ENCODE measurements around the gene NELFB. TPM values are rescaled to one million over a fixed set of nuclear protein-coding genes. Genes with fewer than 3 reads are reported as not detected.

Gene NELFB
- total RNA-seq, 2 experiments from 2014 or later = 62.6 to 74.8 TPM

GRCh38 chr9:137247135-137247915, 7.8 kb upstream of the NELFB start:
- ChIA-PET POLR2A (interaction anchor here (0.6 kb wide), 1 partner anchor 160 kb away, joined by 3 read pairs; no protein-coding TSS in a partner anchor), CTCF (ENCODE audit: unreplicated experiment) (no interaction called here)
- intact Hi-C loops (cut with micrococcal nuclease; ENCODE audit: unreplicated experiment) = no loop called here
- no peaks in the 10 kb centered on the region for H3K9me3 ChIP-seq (ENCODE audit: low read length)
- no peak overlapping the region for H3K4me2 ChIP-seq (ENCODE audit: low read length)
- no peak for DNase-seq (ENCODE audit: low spot score)
- peaks cover 7% of the 10 kb centered on the region for H4K20me1 ChIP-seq (ENCODE audit: insufficient read depth, low read length)
- peaks cover 38% of the 10 kb centered on the region for H3K4me1 ChIP-seq (ENCODE audit: insufficient read depth, low read length, poor library complexity, severe bottlenecking)
- no peak overlapping the region for H3K27ac ChIP-seq (ENCODE audit: low read depth, low read length, poor library complexity, severe bottlenecking)
- no TSS peak for BruUV-seq (replicated peaks)
- H3K9me2 ChIP-seq (ENCODE audit: insufficient read depth, low read length) = no peaks in the 10 kb centered on the region
- no peak overlapping the region for H2AFZ ChIP-seq (ENCODE audit: low read length)
- no peak for TF ChIP-seq CTCF (conservative IDR thresholded peaks at IDR 0.05; ENCODE audit: low read length)
- H3K36me3 ChIP-seq (ENCODE audit: insufficient read depth, low read length) = peaks cover 19% of the 10 kb centered on the region
- no peak overlapping the region for H3K4me3 ChIP-seq (ENCODE audit: low read depth, low read length, poor library complexity, severe bottlenecking)
- peaks cover 9% of the 10 kb centered on the region for H3K79me2 ChIP-seq (ENCODE audit: insufficient read depth, low read depth, low read length)

- Histone ChIP-seq H3K4me3 (ENCODE audit: low read depth, low read length, poor library complexity, severe bottlenecking) (no peak overlapping the region), H3K9me2 (ENCODE audit: insufficient read depth, low read length) (no peaks in the 10 kb centered on the region), H3K79me2 (ENCODE audit: insufficient read depth, low read depth, low read length) (peaks cover 3% of the 10 kb centered on the region; the same call in 1 of the 2 replicates), H3K4me1 (ENCODE audit: insufficient read depth, low read length, poor library complexity, severe bottlenecking) (peaks cover 38% of the 10 kb centered on the region), H3K4me2 (ENCODE audit: low read length) (no peak overlapping the region), H4K20me1 (ENCODE audit: insufficient read depth, low read length) (0 out of 2 replicates have a peak, but pooled peaks cover 2% of the 10 kb centered on the region), H2AFZ (ENCODE audit: low read length) (no peak overlapping the region), H3K9me3 (ENCODE audit: low read length) (no peaks in the 10 kb centered on the region), H3K36me3 (ENCODE audit: insufficient read depth, low read length) (peaks cover 14% of the 10 kb centered on the region), H3K27ac (ENCODE audit: low read depth, low read length, poor library complexity, severe bottlenecking) (no peak overlapping the region)
- no peak for DNase-seq (ENCODE audit: low spot score)
- no TSS peak for BruUV-seq (replicated peaks)
- TF ChIP-seq EZH2phosphoT487 (IDR thresholded peaks at IDR 0.05; ENCODE audit: borderline replicate concordance, low read depth, low read length) (no peak), CTCF (conservative IDR thresholded peaks at IDR 0.05; ENCODE audit: low read length) (no peak)
- ChIA-PET POLR2A (no interaction called here), CTCF (ENCODE audit: unreplicated experiment) (no interaction called here)
- intact Hi-C loops (cut with micrococcal nuclease; ENCODE audit: unreplicated experiment) = no loop called here
Observed at GRCh38 chr9:137247916-137248175, 7.3 kb upstream of the NELFB start.

- BruUV-seq (replicated peaks) = no TSS peak
- peaks cover 3% of the 10 kb centered on the region; the same call in 1 of the 2 replicates for H3K79me2 ChIP-seq (ENCODE audit: insufficient read depth, low read depth, low read length)
- no peak for DNase-seq (ENCODE audit: low spot score)
- no peak overlapping the region for H3K27ac ChIP-seq (ENCODE audit: low read depth, low read length, poor library complexity, severe bottlenecking)
- peaks cover 42% of the 10 kb centered on the region for H3K4me1 ChIP-seq (ENCODE audit: insufficient read depth, low read length, poor library complexity, severe bottlenecking)
- H3K4me3 ChIP-seq (ENCODE audit: low read depth, low read length, poor library complexity, severe bottlenecking) = no peak overlapping the region
- TF ChIP-seq EZH2phosphoT487 (IDR thresholded peaks at IDR 0.05; ENCODE audit: borderline replicate concordance, low read depth, low read length) = no peak
- no peak for TF ChIP-seq CTCF (conservative IDR thresholded peaks at IDR 0.05; ENCODE audit: low read length)
- 0 out of 2 replicates have a peak, but pooled peaks cover 2% of the 10 kb centered on the region for H3K36me3 ChIP-seq (ENCODE audit: insufficient read depth, low read length)
- no peaks in the 10 kb centered on the region for H3K9me3 ChIP-seq (ENCODE audit: low read length)
- no peaks in the 10 kb centered on the region for H3K9me2 ChIP-seq (ENCODE audit: insufficient read depth, low read length)
- H4K20me1 ChIP-seq (ENCODE audit: insufficient read depth, low read length) = no peaks in the 10 kb centered on the region
- no peak overlapping the region for H3K4me2 ChIP-seq (ENCODE audit: low read length)
- no peak overlapping the region for H2AFZ ChIP-seq (ENCODE audit: low read length)
- ChIA-PET CTCF (ENCODE audit: unreplicated experiment) (no interaction called here), POLR2A (no interaction called here)
- intact Hi-C loops (cut with micrococcal nuclease; ENCODE audit: unreplicated experiment) = no loop called here
Observed at GRCh38 chr9:137250329-137251193, 4.6 kb upstream of the NELFB start.
